Activated CD4-positive, alpha-beta memory T cell treated with anti-CD3 and anti-CD28 coated beads for 36 hours (primary cell): Measurements from ENCODE around the gene PROSER3. TPM values are rescaled to one million over a fixed set of nuclear protein-coding genes. Genes with fewer than 3 reads are reported as not detected.
A peak's percentile ranks its signal among the peaks of the same experiment; 100 is the strongest.

ENCODE experiments used
- CTCF ChIA-PET: fragments of 350-600 bp; sonication (Branson Sonifier 250); formaldehyde crosslinking; loops from one replicate; lab custom pipeline; 2021; ENCODE audit warnings: antibody characterized with exemption, inconsistent platforms; lab: Charles Lee
- POLR2A ChIA-PET: fragments of 350-600 bp; sonication (Branson Sonifier 250); formaldehyde crosslinking; loops from one replicate; lab custom pipeline; 2021; ENCODE audit warnings: antibody characterized with exemption; lab: Charles Lee
- DNase-seq: peaks from one replicate; pipeline ENCODE4 v3.0.0-alpha.2; 2020
- H3K27ac Mint-ChIP-seq: one replicate; pipeline ENCODE4 v1.8.0; 2021; ENCODE audit warnings: mixed read lengths
- H3K27me3 Mint-ChIP-seq: one replicate; pipeline ENCODE4 v1.8.0; 2021; ENCODE audit warnings: mixed read lengths
- H3K36me3 Mint-ChIP-seq: one replicate; pipeline ENCODE4 v1.8.0; 2021; ENCODE audit warnings: mixed read lengths
- H3K4me1 Mint-ChIP-seq: one replicate; pipeline ENCODE4 v1.8.0; 2021; ENCODE audit warnings: low read depth, mixed read lengths
- H3K4me3 Mint-ChIP-seq: one replicate; pipeline ENCODE4 v1.8.0; 2021; ENCODE audit warnings: mild to moderate bottlenecking, mixed read lengths
- H3K9me3 Mint-ChIP-seq: one replicate; pipeline ENCODE4 v1.8.0; 2021; ENCODE audit warnings: mixed read lengths
- intact Hi-C: fragments of 100-400 bp; cut with micrococcal nuclease; formaldehyde crosslinking; loops from one replicate; pipeline ENCODE4 v1.15.1; 2023
- total RNA-seq, 2 experiments: library from RNA; stranded (reverse); gene quantifications; one replicate each; pipeline ENCODE4 v1.2.3, GENCODE V29; 2021

PROSER3 gene
- total RNA-seq, 2 experiments from 2014 or later: 38.4 to 40.0 TPM

- ChIA-PET CTCF (no interaction called here), POLR2A (interaction anchor here (0.8 to 2.4 kb wide), 3 partner anchors 8 to 30 kb away, joined by 3 to 6 read pairs (median 3); no protein-coding TSS in a partner anchor)
- peaks cover 61% of the 10 kb centered on the region for H3K36me3 Mint-ChIP-seq
- H3K4me3 Mint-ChIP-seq: no peak overlapping the region
- no peak for DNase-seq
- H3K4me1 Mint-ChIP-seq: peaks cover 3% of the 10 kb centered on the region
- no peak overlapping the region for H3K27ac Mint-ChIP-seq
- intact Hi-C loops: no loop called here
- H3K27me3 Mint-ChIP-seq: no peaks in the 10 kb centered on the region
- H3K9me3 Mint-ChIP-seq: no peaks in the 10 kb centered on the region
Observed at GRCh38 chr19:35731779-35732405, 26.1 kb upstream of the PROSER3 start.

GRCh38 chr19:35732540-35733179, 25.3 kb upstream of the PROSER3 start:
- Mint-ChIP-seq H3K27me3 (no peaks in the 10 kb centered on the region), H3K4me3 (no peak overlapping the region), H3K4me1 (peaks cover 5% of the 10 kb centered on the region), H3K27ac (no peak overlapping the region), H3K36me3 (peaks cover 63% of the 10 kb centered on the region), H3K9me3 (no peaks in the 10 kb centered on the region)
- intact Hi-C loops: no loop called here
- no peak for DNase-seq
- ChIA-PET POLR2A (interaction anchor here (1.1 kb wide), 1 partner anchor 31 kb away, joined by 3 read pairs; no protein-coding TSS in a partner anchor), CTCF (no interaction called here)

GRCh38 chr19:35733180-35734125, 24.5 kb upstream of the PROSER3 start:
- Mint-ChIP-seq H3K4me3 (no peak overlapping the region), H3K27me3 (no peaks in the 10 kb centered on the region), H3K36me3 (peaks cover 62% of the 10 kb centered on the region), H3K4me1 (peaks cover 5% of the 10 kb centered on the region), H3K9me3 (no peaks in the 10 kb centered on the region), H3K27ac (peak overlapping the region; percentile 40)
- intact Hi-C loops: no loop called here
- DNase-seq: no peak
- ChIA-PET CTCF (interaction anchor here (0.8 kb wide), 1 partner anchor 39 kb away, joined by 3 read pairs; no protein-coding TSS in a partner anchor), POLR2A (no interaction called here)

GRCh38 chr19:35734273-35734672, 23.7 kb upstream of the PROSER3 start:
- Mint-ChIP-seq H3K27me3 (no peaks in the 10 kb centered on the region), H3K4me3 (no peak overlapping the region), H3K36me3 (peaks cover 59% of the 10 kb centered on the region), H3K4me1 (peaks cover 5% of the 10 kb centered on the region), H3K27ac (peak overlapping the region; percentile 40), H3K9me3 (no peaks in the 10 kb centered on the region)
- POLR2A ChIA-PET: no interaction called here
- CTCF ChIA-PET: interaction anchor here (0.8 kb wide), 1 partner anchor 40 kb away, joined by 3 read pairs; no protein-coding TSS in a partner anchor
- intact Hi-C loops: no loop called here
- no peak for DNase-seq

GRCh38 chr19:35734889-35735288, 23.1 kb upstream of the PROSER3 start:
- Mint-ChIP-seq H3K4me1 (peaks cover 10% of the 10 kb centered on the region), H3K36me3 (peaks cover 53% of the 10 kb centered on the region), H3K27ac (no peak overlapping the region), H3K27me3 (no peaks in the 10 kb centered on the region), H3K9me3 (no peaks in the 10 kb centered on the region), H3K4me3 (no peak overlapping the region)
- intact Hi-C loops: no loop called here
- ChIA-PET CTCF (no interaction called here), POLR2A (no interaction called here)
- no peak for DNase-seq

DNA sequence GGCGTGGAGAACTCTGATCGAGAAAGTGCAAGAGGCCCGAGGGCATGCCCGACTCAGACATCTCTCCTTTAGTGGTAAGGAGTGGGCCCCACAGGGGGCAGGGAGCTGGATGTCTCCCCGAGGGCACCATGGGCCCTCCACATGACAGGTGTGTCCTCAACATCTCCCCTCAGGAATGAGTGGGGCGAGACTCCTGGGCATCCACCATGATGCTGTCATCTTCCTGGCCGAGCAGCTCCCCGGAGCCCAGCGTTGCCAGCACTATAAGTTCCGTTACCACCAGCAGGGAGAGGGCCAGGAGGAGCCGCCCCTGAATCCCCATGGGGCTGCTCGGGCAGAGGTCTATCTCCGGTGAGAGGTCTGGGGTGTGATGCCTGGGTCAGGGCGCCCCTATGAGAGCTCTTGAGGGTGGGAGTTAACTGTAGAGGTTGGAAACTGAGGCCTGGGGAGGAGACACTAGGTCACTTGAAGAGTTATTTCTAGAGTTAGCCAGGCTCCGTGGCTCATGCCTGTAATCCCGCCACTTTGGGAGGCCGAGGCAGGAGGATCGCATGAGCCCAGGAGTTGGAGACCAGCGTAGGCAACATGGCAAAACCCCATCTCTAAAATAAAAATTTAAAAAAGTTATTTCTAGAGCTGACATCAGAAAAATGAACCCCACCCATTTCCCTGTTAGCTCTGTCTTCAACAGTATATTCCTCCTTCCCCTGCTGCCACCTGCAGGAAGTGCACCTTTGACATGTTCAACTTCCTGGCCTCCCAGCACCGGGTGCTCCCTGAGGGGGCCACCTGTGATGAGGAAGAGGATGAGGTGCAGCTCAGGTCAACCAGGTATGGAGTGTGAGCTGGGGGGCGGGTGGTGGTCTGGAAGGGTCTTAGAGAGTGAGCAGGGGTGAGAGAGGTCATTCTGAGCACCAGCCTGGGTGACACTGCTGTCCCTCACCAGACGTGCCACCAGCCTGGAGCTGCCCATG, 20.8 kb upstream of the PROSER3 start:
- no peak overlapping the region for H3K4me3 Mint-ChIP-seq
- DNase-seq: peak; percentile 42
- H3K4me1 Mint-ChIP-seq: peaks cover 11% of the 10 kb centered on the region
- H3K36me3 Mint-ChIP-seq: peaks cover 47% of the 10 kb centered on the region
- ChIA-PET CTCF (interaction anchor here (0.6 to 1.5 kb wide), 3 partner anchors 26 to 82 kb away, joined by 3 to 4 read pairs (median 4); no protein-coding TSS in a partner anchor), POLR2A (interaction anchor here (0.8 to 2.4 kb wide), 4 partner anchors 12 to 146 kb away, joined by 3 to 7 read pairs (median 4); no protein-coding TSS in a partner anchor)
- no peaks in the 10 kb centered on the region for H3K9me3 Mint-ChIP-seq
- no peaks in the 10 kb centered on the region for H3K27me3 Mint-ChIP-seq
- intact Hi-C loops: loop anchor here (1.0 kb wide), 1 partner anchor 44 kb away; no protein-coding TSS in a partner anchor
- peak overlapping the region; percentile 67 for H3K27ac Mint-ChIP-seq

DNA sequence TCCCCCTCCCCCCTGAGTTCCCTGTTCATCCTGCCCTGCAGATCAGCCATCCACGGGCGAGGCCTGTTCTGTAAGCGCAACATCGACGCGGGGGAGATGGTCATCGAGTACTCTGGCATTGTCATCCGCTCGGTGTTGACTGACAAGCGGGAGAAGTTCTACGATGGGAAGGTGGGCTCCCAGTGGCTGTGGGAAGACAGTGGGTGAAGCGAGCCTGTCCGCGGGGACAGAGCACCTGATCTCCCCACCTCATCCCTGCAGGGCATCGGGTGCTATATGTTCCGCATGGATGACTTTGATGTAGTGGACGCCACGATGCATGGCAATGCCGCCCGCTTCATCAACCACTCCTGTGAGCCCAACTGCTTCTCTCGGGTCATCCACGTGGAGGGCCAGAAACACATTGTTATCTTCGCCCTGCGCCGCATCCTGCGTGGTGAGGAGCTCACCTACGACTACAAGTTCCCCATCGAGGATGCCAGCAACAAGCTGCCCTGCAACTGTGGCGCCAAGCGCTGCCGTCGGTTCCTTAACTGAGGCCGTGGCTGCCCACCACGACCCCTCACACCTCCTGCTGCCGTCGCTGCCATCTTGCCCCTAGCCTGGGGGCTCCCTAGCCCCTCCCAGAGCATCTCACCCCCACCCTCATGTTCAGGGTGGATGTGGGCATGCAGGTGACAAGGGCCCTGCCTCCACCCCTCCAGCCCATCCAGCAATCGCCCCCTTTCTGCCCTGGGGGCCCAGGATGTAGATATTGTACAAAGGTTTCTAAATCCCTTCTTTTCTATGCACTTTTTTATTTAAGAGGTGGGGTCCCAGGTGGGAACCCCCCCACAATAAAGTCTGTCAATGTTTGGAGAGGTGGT, 19.7 kb upstream of the PROSER3 start:
- Mint-ChIP-seq H3K9me3 (no peaks in the 10 kb centered on the region), H3K4me1 (peaks cover 19% of the 10 kb centered on the region), H3K4me3 (no peak overlapping the region), H3K36me3 (peaks cover 55% of the 10 kb centered on the region), H3K27ac (no peak overlapping the region), H3K27me3 (no peaks in the 10 kb centered on the region)
- no peak for DNase-seq
- intact Hi-C loops: no loop called here
- ChIA-PET CTCF (interaction anchor here (1.1 to 1.6 kb wide), 4 partner anchors 20 to 81 kb away, joined by 3 to 4 read pairs (median 4); no protein-coding TSS in a partner anchor), POLR2A (interaction anchor here (1.4 to 3.2 kb wide), 3 partner anchors 18 to 25 kb away, joined by 4 to 34 read pairs (median 7); no protein-coding TSS in a partner anchor)

GRCh38 chr19:35738887-35739229, 19.1 kb upstream of the PROSER3 start:
- H3K4me3 Mint-ChIP-seq: no peak overlapping the region
- intact Hi-C loops: no loop called here
- DNase-seq: no peak
- no peaks in the 10 kb centered on the region for H3K27me3 Mint-ChIP-seq
- H3K27ac Mint-ChIP-seq: no peak overlapping the region
- H3K36me3 Mint-ChIP-seq: peaks cover 56% of the 10 kb centered on the region
- peaks cover 23% of the 10 kb centered on the region for H3K4me1 Mint-ChIP-seq
- ChIA-PET POLR2A (interaction anchor here (3.2 kb wide), 1 partner anchor 19 kb away, joined by 34 read pairs; no protein-coding TSS in a partner anchor), CTCF (interaction anchor here (1.2 to 1.6 kb wide), 2 partner anchors 21 to 46 kb away, joined by 3 to 4 read pairs; no protein-coding TSS in a partner anchor)
- H3K9me3 Mint-ChIP-seq: no peaks in the 10 kb centered on the region

DNA sequence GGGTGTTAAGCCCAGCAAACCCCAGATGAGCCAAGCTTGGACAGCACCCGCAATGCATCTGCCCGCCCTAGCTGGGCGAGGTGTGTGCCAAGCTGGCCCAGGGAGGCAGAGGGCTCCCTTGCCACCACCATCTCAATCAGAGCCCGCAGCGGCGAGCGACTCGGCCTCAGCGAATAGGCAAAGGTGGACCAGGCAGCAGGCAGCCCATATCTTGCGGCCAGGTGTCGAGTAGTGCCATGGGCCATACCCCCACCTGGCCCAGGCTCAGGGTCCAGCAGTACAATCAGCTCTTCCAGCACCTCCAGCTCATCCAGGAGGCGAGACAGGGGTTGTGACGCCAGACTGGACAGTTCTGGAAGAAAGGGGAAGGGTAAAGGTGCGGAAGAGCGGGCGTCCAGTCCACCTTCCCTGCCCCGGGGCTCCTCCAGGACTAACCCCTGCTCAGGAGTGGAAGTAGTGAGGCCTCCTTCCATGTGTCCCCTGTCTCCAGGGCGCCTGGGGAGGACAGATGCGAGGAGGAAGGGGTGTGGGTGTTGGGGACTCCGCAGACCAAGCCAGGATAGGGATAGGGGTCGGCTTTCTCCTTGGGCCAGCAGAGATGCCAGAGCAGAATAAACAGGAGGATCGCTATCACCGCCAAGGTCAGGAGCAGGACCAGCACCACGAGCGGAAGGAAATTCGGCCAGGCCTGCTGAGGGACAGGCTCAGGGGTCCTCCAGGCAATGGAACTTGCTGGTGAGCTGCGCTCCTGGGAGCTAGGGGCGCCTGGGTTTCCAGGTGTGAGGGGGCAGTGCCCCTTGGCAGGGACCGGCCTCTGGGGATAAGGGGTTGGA, 18.5 kb upstream of the PROSER3 start:
- Mint-ChIP-seq H3K27ac (no peak overlapping the region), H3K27me3 (no peaks in the 10 kb centered on the region), H3K36me3 (peaks cover 51% of the 10 kb centered on the region), H3K4me3 (peak overlapping the region; percentile 89), H3K9me3 (no peaks in the 10 kb centered on the region), H3K4me1 (peaks cover 29% of the 10 kb centered on the region)
- CTCF ChIA-PET: interaction anchor here (1.2 to 3.6 kb wide), 4 partner anchors 21 to 47 kb away, joined by 3 to 24 read pairs (median 4); no protein-coding TSS in a partner anchor
- POLR2A ChIA-PET: interaction anchor here (0.6 to 3.2 kb wide), 5 partner anchors 9 to 196 kb away, joined by 3 to 34 read pairs (median 6); no protein-coding TSS in a partner anchor
- intact Hi-C loops: loop anchor here (1.0 to 10.0 kb wide), 5 partner anchors 22 to 475 kb away; partner anchors contain the start of genes COX6B1, ETV2, OVOL3 and POLR2I
- DNase-seq: no peak
